GM12872 (cell line): ENCODE results near the gene ABR.

Experiments used
- TF ChIP-seq, protein P1 (sequence below): IDR thresholded peaks from 3 replicates; pipeline ENCODE4 v1.5.1; 2011; ENCODE audit warnings: low read depth, mild to moderate bottlenecking, low read length, moderate library complexity; ENCODE audit not compliant: insufficient read depth

Gene ABR

GRCh38 chr17:1067282-1067956, 112.4 kb downstream of the ABR start:
- TF ChIP-seq, protein P1, sequence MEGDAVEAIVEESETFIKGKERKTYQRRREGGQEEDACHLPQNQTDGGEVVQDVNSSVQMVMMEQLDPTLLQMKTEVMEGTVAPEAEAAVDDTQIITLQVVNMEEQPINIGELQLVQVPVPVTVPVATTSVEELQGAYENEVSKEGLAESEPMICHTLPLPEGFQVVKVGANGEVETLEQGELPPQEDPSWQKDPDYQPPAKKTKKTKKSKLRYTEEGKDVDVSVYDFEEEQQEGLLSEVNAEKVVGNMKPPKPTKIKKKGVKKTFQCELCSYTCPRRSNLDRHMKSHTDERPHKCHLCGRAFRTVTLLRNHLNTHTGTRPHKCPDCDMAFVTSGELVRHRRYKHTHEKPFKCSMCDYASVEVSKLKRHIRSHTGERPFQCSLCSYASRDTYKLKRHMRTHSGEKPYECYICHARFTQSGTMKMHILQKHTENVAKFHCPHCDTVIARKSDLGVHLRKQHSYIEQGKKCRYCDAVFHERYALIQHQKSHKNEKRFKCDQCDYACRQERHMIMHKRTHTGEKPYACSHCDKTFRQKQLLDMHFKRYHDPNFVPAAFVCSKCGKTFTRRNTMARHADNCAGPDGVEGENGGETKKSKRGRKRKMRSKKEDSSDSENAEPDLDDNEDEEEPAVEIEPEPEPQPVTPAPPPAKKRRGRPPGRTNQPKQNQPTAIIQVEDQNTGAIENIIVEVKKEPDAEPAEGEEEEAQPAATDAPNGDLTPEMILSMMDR, result no peak

DNA sequence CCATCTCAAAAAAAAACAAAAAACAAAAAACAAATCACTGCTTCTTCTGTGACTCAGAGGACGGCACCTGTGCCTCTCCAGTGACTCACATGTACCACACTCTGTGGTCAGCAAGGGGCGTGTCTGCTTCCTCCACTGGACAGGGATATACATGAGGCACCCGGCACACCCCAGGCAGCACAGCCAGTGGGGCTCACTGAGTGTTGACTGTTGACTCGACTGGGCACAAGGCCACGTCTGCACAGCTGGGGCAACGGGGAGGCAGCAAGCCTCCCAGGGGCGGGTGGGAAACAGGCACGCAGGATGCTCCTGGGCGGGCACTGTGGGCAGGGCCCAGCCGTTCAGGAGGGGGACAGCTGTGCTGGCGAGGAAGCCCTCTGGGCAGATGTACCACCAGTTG, 118.8 kb downstream of the ABR start:
- TF ChIP-seq, protein P1, result no peak

DNA sequence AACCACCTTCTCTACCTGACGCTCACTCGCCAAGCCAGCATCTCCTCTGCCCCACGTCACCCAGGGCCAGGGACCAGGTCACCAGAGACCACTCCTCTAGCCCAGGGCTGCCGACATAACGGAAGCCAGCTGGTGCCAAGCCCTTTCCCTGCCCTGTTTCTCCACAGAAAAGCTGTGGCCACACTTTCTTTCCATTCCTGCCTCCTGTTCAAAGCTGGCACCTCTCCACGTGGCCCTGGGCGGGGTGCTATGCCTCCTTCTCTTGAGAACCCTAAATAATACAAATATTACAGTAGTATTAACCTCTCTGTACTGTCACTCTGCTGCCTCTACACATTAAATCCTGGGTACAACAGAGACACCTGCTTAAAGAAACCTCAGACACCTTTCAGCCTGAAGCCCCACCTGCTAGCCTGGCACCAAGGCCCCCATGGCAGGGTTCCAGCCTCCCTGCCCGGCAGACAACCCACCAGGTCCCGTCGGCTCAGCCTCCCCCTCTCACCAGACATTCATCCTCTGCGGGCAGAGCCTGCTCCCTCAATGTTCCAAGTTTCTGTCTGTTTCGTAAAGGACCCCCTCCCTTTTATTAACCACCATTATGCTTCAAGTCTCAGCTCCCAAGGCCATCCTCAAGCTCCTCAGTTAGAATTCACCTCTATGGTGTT, 120.5 kb downstream of the ABR start:
- TF ChIP-seq, protein P1, result no peak

- TF ChIP-seq, protein P1, result peak; percentile 65
Measured at GRCh38 chr17:1058423-1059130, 121.2 kb downstream of the ABR start.

DNA sequence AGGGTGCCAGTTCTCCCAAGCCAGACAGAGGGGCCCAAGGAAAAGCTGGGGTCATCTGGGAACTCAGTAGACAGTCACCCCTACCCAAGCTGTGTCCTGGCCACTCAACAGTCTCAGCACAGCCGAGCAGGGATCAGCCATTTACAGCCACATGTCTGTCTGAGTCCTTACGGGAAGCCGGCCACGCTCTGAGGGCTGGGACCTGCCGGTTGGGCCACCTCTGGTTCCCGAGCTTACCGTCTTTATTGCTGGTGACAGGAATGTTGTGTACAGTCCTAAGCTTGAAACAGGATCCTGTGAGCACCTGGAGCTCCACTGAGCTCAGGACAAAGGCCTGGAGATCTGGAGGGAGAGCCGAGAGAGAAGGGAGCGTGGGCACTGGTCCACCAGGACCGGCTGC, 123.0 kb downstream of the ABR start:
- TF ChIP-seq, protein P1, result no peak

- TF ChIP-seq, protein P1, result peak; percentile 62
Measured at GRCh38 chr17:1055751-1056645, 123.8 kb downstream of the ABR start.
